ENCODE data around the gene BTBD17. TPM values are rescaled to one million over a fixed set of nuclear protein-coding genes. Genes with fewer than 3 reads are reported as not detected.

The BTBD17 gene
- polyA plus RNA-seq, 1 of the 3 experiments (the other 2 are of a cell fraction) = not detected

DNA sequence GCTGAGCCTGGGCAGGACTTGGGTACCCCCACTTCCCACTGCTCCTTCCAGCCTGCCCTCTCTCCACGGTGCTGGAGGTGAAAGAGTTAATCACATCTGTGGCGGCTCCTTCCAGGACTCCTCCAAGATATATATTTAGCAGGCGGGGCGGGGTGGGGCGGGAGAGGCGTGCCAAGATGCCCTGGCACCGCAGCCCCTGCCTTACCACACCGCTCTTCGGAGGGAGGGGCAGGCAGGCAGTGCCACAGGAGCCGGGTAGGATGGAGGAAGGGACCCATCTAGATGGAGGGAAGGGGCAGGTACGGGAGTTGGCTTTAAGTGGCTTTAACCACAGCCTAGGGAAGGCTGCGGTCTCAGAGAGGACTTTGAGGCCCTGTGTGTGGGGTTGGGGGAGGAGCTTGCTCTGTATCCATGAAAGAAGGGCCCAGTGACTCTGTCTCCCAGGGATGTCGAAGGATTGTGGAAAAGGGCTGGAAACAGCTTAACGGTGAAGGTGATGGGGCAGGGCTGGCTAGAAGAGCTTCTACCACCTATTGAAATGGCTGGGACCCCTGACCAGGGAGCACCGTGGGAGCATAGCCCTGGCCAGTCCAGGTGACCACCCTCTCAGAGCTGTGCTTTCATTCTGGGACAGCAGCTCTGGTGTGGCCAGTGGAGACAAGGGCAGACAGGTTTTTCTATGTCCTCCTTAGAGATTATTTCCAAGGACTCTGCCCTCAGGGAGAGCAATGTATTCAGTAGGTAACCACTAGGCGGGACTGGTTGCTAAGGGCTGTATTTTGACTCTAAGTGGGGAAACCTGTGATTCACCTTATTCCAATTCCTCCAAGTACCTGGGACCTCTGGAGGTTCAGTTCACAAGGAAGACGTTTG lies 18.7 kb upstream of the BTBD17 start:
- H3K27me3 ChIP-seq (ENCODE audit: insufficient read depth) = no peaks in the 10 kb centered on the region
- WGBS (ENCODE audit: low lambda C conversion rate) = 53% methylated on average over 16 of the region's 17 CpGs
- H3K9me2 ChIP-seq = no peaks in the 10 kb centered on the region
- CTCF ChIA-PET = interaction anchor here (0.6 to 5.7 kb wide), 47 partner anchors 8 to 391 kb away, joined by 3 to 159 read pairs (median 7); partner anchors contain the start of genes BTBD17, CD300A, GPR142 and RAB37
- no peak overlapping the region for H3K27ac ChIP-seq (ENCODE audit: low read depth in 2 of 2, low read length in 1 of 2)
- H4K20me1 ChIP-seq (ENCODE audit: insufficient read depth) = no peaks in the 10 kb centered on the region
- H3K4me3 ChIP-seq (ENCODE audit: low read depth in 2 of 2, low read length in 1 of 2) = no peak overlapping the region
- no peaks in the 10 kb centered on the region for H3K79me2 ChIP-seq (ENCODE audit: insufficient read depth)
- H3F3A ChIP-seq (replicated peaks; ENCODE audit: insufficient read depth) = no peaks in the 10 kb centered on the region
- no peaks in the 10 kb centered on the region for H3K36me3 ChIP-seq (replicated peaks in 1 of 2; ENCODE audit: control insufficient read depth in 1 of 2, insufficient read depth in 2 of 2, low read length in 1 of 2)
- POLR2A ChIA-PET = interaction anchor here (0.8 to 1.5 kb wide), 4 partner anchors 11 to 77 kb away, joined by 3 read pairs; no protein-coding TSS in a partner anchor
- H3K4me2 ChIP-seq = no peak overlapping the region
- no peak overlapping the region for H3K9ac ChIP-seq
- no peaks in the 10 kb centered on the region for H3K9me3 ChIP-seq
- H2AFZ ChIP-seq (ENCODE audit: low read depth) = no peak overlapping the region
- TF ChIP-seq, protein P1, sequence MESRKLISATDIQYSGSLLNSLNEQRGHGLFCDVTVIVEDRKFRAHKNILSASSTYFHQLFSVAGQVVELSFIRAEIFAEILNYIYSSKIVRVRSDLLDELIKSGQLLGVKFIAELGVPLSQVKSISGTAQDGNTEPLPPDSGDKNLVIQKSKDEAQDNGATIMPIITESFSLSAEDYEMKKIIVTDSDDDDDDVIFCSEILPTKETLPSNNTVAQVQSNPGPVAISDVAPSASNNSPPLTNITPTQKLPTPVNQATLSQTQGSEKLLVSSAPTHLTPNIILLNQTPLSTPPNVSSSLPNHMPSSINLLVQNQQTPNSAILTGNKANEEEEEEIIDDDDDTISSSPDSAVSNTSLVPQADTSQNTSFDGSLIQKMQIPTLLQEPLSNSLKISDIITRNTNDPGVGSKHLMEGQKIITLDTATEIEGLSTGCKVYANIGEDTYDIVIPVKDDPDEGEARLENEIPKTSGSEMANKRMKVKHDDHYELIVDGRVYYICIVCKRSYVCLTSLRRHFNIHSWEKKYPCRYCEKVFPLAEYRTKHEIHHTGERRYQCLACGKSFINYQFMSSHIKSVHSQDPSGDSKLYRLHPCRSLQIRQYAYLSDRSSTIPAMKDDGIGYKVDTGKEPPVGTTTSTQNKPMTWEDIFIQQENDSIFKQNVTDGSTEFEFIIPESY (IDR thresholded peaks at IDR 0.05; ENCODE audit: borderline replicate concordance, low read depth) = no peak
- TF ChIP-seq TAF1 (IDR thresholded peaks at IDR 0.05; ENCODE audit: borderline replicate concordance, low read depth, low read length) (no peak), GABPA (IDR thresholded peaks at IDR 0.05; ENCODE audit: low read depth) (no peak), EP300 (IDR thresholded peaks at IDR 0.05; ENCODE audit: borderline replicate concordance in 1 of 2, low read depth in 1 of 2, low read length in 1 of 2) (no peak), GATA2 (CRISPR knock-in tag; IDR thresholded peaks at IDR 0.05) (no peak), EZH2phosphoT487 (IDR thresholded peaks at IDR 0.05; ENCODE audit: borderline replicate concordance, low read depth) (no peak), RXRA (IDR thresholded peaks at IDR 0.05; ENCODE audit: borderline replicate concordance, low read depth) (no peak), ELF1 (IDR thresholded peaks at IDR 0.05) (no peak), MXI1 (IDR thresholded peaks at IDR 0.05; ENCODE audit: low read depth, low read length) (no peak), TCF12 (IDR thresholded peaks at IDR 0.05) (no peak)
- TF ChIP-seq, protein P2, sequence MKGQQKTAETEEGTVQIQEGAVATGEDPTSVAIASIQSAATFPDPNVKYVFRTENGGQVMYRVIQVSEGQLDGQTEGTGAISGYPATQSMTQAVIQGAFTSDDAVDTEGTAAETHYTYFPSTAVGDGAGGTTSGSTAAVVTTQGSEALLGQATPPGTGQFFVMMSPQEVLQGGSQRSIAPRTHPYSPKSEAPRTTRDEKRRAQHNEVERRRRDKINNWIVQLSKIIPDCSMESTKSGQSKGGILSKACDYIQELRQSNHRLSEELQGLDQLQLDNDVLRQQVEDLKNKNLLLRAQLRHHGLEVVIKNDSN (IDR thresholded peaks at IDR 0.05; ENCODE audit: borderline replicate concordance, low read depth) = no peak
- TF ChIP-seq, protein P3, sequence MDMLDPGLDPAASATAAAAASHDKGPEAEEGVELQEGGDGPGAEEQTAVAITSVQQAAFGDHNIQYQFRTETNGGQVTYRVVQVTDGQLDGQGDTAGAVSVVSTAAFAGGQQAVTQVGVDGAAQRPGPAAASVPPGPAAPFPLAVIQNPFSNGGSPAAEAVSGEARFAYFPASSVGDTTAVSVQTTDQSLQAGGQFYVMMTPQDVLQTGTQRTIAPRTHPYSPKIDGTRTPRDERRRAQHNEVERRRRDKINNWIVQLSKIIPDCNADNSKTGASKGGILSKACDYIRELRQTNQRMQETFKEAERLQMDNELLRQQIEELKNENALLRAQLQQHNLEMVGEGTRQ (IDR thresholded peaks at IDR 0.05; ENCODE audit: borderline replicate concordance, low read depth, low read length) = no peak
- TF ChIP-seq, protein P4, sequence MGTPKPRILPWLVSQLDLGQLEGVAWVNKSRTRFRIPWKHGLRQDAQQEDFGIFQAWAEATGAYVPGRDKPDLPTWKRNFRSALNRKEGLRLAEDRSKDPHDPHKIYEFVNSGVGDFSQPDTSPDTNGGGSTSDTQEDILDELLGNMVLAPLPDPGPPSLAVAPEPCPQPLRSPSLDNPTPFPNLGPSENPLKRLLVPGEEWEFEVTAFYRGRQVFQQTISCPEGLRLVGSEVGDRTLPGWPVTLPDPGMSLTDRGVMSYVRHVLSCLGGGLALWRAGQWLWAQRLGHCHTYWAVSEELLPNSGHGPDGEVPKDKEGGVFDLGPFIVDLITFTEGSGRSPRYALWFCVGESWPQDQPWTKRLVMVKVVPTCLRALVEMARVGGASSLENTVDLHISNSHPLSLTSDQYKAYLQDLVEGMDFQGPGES (IDR thresholded peaks at IDR 0.05; ENCODE audit: low read depth, low read length) = no peak
- H3K4me1 ChIP-seq (ENCODE audit: control insufficient read depth in 1 of 2, insufficient read depth in 2 of 2, low read depth in 1 of 2, low read length in 1 of 2) = peaks cover 0 to 2% of the 10 kb centered on the region in 2 experiments; a peak in 1 of 4 replicates
- no peak for DNase-seq
